Right lobe of liver (tissue), 6 donors: ENCODE measurements around the gene TGM2. TPM values are rescaled to one million over a fixed set of nuclear protein-coding genes. Genes with fewer than 3 reads are reported as not detected.

Experiments
- ATAC-seq, 4 donors: fragments of 200-7000 bp; cut with Tn5 transposase; one replicate each; pipeline ENCODE4 v1.9.1; 2020; ENCODE audit warnings: mild to moderate bottlenecking in 4 of 4, moderate library complexity in 4 of 4
- DNase-seq, 3 donors: peaks; one replicate each; pipeline ENCODE4 v3.0.0-alpha.2; 2020
- H3K27ac ChIP-seq, 3 donors: fragments of 200-600 bp; one replicate each; pipeline ENCODE4 v1.8.0; 2022
- H3K27me3 ChIP-seq, 2 donors: fragments of 200-600 bp; one replicate each; pipeline ENCODE4 v1.8.0; 2022
- H3K36me3 ChIP-seq, 4 donors: fragments of 200-600 bp; sonication (generic) in 1 of 4; one replicate each; pipeline versions ENCODE4 v1.5.1 to v1.8.0; 2017 to 2022; ENCODE audit warnings: control low read depth in 1 of 4
- H3K4me1 ChIP-seq, 4 donors: fragments of 200-600 bp; sonication (generic) in 1 of 4; one replicate each; pipeline versions ENCODE4 v1.5.1 to v1.8.0; 2017 to 2022; ENCODE audit warnings: control low read depth in 1 of 4
- H3K4me3 ChIP-seq, 3 donors: fragments of 200-600 bp; one replicate each; pipeline ENCODE4 v1.8.0; 2022
- H3K9me3 ChIP-seq, 4 donors: fragments of 200-600 bp; sonication (generic) in 1 of 4; one replicate each; pipeline versions ENCODE4 v1.5.1 to v1.8.0; 2017 to 2022; ENCODE audit warnings: control low read depth in 1 of 4
- CTCF ChIP-seq, 4 donors: fragments of 200-600 bp in 3 of 4; fragments of 450-650 bp in 1 of 4; IDR thresholded peaks; one replicate each; pipeline versions ENCODE4 v1.5.1 to v1.8.0; 2016 to 2022; ENCODE audit warnings: antibody characterized with exemption in 4 of 4, mild to moderate bottlenecking in 2 of 4
- POLR2A ChIP-seq: fragments of 450-650 bp; IDR thresholded peaks from one replicate; pipeline ENCODE4 v1.6.1; 2017; ENCODE audit warnings: antibody characterized with exemption, mild to moderate bottlenecking
- WGBS: methylation state at CpG from one replicate; pipeline ENCODE4 v1.1.6; 2018; ENCODE audit warnings: low coverage, low lambda C conversion rate; ENCODE audit not compliant: insufficient coverage; ENCODE audit errors: missing lambda C conversion rate; 5-methylcytosine and 5-hydroxymethylcytosine counted together
- intact Hi-C, 2 donors: fragments of 100-400 bp; cut with DNase I; formaldehyde crosslinking; loops; one replicate each; pipeline versions ENCODE4 v1.11.2 to v1.14.1; 2022
- small RNA-seq, 2 experiments: library from RNA; depleted of rRNA; stranded (forward); fragments of <200 nt; gene quantifications; one replicate each; pipeline ENCODE3, GENCODE V24; 2016
- total RNA-seq, 6 experiments: library from RNA; depleted of rRNA in 2 of 6; stranded (reverse); fragments of >200 nt in 2 of 6; fragmentation: NEBNext Ultra II Directional in 3 of 6; extraction: Animal tissue kit (Norgen Biotek cat#: 25700) in 3 of 6; gene quantifications; one replicate each; pipeline versions ENCODE4 v1.1.0 to v1.2.4, GENCODE V29; 2016 to 2023
- donor health status: DM: no; HTN: yes; CAD: no.
- donor health status: DM: no; HTN: no; CAD: no.
- donor health status: DM: no; HTN: no; CAD: no.
- donor health status: DM: no; HTN: yes; CAD: no.
- donor health status: DM: no; HTN: yes; CAD: no.

The TGM2 gene
- total RNA-seq, 6 experiments from 2014 or later = 135 to 940 (median 474) TPM

- H3K4me1 ChIP-seq = peaks cover 0 to 23% (median 9%) of the 10 kb centered on the region in 4 donors
- TF ChIP-seq CTCF (IDR thresholded peaks at IDR 0.05) (no peak), POLR2A (no peak)
- DNase-seq = no peak
- no peaks in the 10 kb centered on the region for H3K9me3 ChIP-seq
- WGBS = 97% methylated on average over 3 of the region's 3 CpGs
- H3K4me3 ChIP-seq = no peak overlapping the region
- no peaks in the 10 kb centered on the region for H3K27me3 ChIP-seq
- intact Hi-C loops = no loop called here
- no peak overlapping the region for H3K27ac ChIP-seq
- peaks cover 0 to 7% (median 3%) of the 10 kb centered on the region in 4 donors for H3K36me3 ChIP-seq
- no peak for ATAC-seq
These were observed 85.7 kb downstream of the TGM2 start for GRCh38 chr20:38079353-38079752.

GRCh38 chr20:38078084-38078483, 87.0 kb downstream of the TGM2 start:
- WGBS = 93% methylated on average over 2 of the region's 2 CpGs
- intact Hi-C loops = no loop called here

More at GRCh38 chr20:38078084-38078483, 87.0 kb downstream of the TGM2 start:
- no peak for DNase-seq
- no peak for ATAC-seq
- H3K27me3 ChIP-seq = no peaks in the 10 kb centered on the region
- no peak overlapping the region for H3K4me3 ChIP-seq
- H3K36me3 ChIP-seq = peaks cover 0 to 7% (median 3%) of the 10 kb centered on the region in 4 donors
- no peak overlapping the region for H3K27ac ChIP-seq
- TF ChIP-seq CTCF (IDR thresholded peaks at IDR 0.05) = no peak
- TF ChIP-seq POLR2A = no peak
- peaks cover 0 to 30% (median 9%) of the 10 kb centered on the region in 4 donors for H3K4me1 ChIP-seq
- no peaks in the 10 kb centered on the region for H3K9me3 ChIP-seq

Small RNA genes lying within 50 kb of the gene (small RNA-seq; reads per million reads assigned to genes)
- gene RN7SL237P = 0 reads per million in 2 experiments

Other genes with a start within 250 kb of the TGM2 start
- 10 to 100 TPM in 4 of 6 experiments, 1 to 10 TPM in 2; 8.6 to 14.3 (median 11.3) TPM for gene TTI1, start 131.8 kb downstream of the TGM2 start, total RNA-seq
- 100 to 1,000 TPM in 1 of 6 experiments, 10 to 100 TPM in 5; 25.0 to 153 (median 37.9) TPM for gene RPRD1B, start 131.5 kb downstream of the TGM2 start, total RNA-seq
- 1 to 10 TPM in 4 of 6 experiments, under 1 TPM in 2; 0.06 to 2.7 (median 1.5) TPM for gene KIAA1755, start 95.5 kb upstream of the TGM2 start, total RNA-seq
- gene BPI, start 138.9 kb upstream of the TGM2 start, total RNA-seq = 1 to 10 TPM in 1 of 6 experiments, under 1 TPM in 3, not detected in 2; 0.26 to 1.3 (median 0.60) TPM
- gene LBP, start 181.2 kb upstream of the TGM2 start, total RNA-seq = 1,000 to 10,000 TPM in 3 of 6 experiments, 100 to 1,000 TPM in 3; 380 to 2,142 (median 1,251) TPM